Measurements from ENCODE around the gene ARHGAP44.

The ARHGAP44 gene, protein sequence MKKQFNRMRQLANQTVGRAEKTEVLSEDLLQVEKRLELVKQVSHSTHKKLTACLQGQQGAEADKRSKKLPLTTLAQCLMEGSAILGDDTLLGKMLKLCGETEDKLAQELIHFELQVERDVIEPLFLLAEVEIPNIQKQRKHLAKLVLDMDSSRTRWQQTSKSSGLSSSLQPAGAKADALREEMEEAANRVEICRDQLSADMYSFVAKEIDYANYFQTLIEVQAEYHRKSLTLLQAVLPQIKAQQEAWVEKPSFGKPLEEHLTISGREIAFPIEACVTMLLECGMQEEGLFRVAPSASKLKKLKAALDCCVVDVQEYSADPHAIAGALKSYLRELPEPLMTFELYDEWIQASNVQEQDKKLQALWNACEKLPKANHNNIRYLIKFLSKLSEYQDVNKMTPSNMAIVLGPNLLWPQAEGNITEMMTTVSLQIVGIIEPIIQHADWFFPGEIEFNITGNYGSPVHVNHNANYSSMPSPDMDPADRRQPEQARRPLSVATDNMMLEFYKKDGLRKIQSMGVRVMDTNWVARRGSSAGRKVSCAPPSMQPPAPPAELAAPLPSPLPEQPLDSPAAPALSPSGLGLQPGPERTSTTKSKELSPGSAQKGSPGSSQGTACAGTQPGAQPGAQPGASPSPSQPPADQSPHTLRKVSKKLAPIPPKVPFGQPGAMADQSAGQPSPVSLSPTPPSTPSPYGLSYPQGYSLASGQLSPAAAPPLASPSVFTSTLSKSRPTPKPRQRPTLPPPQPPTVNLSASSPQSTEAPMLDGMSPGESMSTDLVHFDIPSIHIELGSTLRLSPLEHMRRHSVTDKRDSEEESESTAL

DNA sequence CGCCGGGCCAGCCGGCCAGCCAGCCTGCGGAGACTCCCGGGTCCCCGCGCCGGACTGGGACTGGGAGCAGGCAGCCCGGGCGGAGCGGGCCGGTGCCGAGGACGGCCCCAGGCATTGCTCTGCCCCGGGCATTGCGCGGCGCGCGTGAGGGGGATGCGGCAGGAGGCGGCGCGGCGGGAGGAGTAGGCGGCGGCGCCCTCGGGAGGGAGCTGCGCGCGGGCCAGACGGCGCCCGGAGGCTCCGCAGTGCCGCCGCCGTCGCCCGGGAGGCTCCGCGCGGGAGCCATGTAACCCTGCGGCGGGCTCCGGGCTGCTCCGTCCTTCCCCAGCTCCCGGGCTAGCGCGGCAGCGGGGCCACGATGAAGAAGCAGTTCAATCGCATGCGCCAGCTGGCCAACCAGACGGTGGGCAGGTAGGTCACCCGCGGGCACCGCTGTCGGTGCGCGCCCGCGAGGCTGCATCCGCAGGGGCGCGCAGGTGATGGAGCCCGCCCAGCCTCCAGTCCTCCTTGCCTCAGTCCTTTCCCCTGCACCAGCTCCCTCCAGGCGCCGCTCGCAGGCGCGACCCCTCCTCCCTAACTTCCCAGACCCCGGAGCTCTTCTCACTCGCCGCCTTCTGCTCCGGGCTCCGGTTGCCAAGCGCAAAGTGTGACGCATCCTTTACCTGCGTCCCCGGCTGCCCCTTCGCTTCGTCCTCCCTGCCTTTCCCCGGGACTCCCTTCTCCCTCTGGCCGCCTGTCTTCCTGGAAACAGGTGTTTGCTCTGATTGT, at the start of gene ARHGAP44:
Gene ARHGAP44 (plus strand): TSS at position 18 of the 768 bp plus-strand sequence. CDS start 341 bp downstream, at position 359.
- DNase-seq (ENCODE audit: low read depth) = no peak

DNA sequence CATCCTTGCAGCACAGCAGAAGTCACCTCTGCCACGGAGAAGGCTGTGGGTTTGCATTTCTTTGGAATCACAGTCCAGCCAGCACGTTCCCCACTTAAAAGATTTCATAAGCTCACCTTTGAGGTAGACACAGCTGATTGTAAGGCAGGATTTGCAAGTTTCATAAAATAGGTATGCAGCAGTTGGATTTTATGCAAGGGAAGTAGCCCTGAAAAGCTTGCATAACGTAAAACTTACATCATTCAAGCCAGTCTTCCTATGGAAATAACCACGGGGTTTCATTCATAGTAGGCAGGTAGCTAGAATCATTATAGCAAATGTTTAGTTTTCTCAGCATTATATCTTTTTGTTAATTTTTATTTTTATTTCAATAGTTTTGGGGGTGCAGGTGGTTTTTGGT, 49.8 kb upstream of the ARHGAP44 start:
- DNase-seq (ENCODE audit: low read depth) = no peak

DNA sequence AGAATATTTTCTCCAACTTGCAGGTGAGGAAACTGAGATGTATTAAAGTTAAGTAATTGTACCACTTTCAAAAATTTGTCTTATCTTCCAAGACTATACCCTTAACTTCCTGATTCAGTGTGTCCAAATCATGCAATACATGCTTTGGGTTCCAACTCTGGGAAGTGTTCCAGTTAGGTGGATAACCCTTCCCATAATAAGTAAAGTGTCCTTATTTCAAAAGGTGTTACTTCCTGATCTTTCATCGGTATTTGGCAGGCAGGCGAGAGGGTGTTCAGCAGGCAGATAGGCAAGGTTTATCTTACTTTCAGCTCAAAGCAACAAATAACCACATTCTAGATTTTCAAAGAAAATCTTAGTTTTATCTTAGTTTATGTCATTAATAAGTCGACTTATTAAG, 46.3 kb upstream of the ARHGAP44 start:
- DNase-seq (ENCODE audit: low read depth) = no peak

DNA sequence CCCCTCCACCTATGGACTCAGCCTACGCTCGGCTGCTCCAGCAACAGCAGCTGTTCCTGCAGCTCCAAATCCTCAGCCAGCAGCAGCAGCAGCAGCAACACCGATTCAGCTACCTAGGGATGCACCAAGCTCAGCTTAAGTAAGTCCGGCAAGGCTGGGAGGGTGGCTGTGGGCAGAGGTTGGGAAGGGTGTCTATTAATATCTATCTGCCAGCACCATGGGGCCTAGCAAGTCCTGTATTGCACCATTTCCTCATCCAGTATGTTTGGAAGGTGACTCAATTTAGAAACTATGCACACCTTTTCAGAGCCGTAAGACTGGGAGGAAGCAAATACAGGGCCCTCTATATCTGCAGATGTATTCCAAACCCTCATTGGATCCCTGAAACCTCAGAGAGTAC, 45.0 kb upstream of the ARHGAP44 start:
- no peak for DNase-seq (ENCODE audit: low read depth)

DNA sequence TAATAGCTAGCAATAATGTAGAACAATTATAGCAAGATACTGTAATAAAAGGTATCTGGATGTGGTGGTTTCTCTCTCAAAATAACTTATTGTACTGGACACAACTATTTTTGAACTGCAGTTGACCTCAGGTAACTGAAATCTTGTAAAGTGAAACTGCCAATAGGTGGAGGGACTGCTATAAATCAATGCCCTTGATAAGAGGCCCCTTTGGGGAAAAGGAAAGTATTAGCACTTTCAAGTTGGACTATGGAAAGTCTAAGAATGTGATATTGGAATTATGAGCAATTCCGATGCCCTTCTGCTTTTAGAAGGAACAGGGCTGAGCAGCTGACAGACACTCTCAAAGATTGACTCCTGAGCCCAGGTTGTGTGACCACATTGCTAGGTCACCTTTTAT, 44.5 kb upstream of the ARHGAP44 start:
- no peak for DNase-seq (ENCODE audit: low read depth)

DNA sequence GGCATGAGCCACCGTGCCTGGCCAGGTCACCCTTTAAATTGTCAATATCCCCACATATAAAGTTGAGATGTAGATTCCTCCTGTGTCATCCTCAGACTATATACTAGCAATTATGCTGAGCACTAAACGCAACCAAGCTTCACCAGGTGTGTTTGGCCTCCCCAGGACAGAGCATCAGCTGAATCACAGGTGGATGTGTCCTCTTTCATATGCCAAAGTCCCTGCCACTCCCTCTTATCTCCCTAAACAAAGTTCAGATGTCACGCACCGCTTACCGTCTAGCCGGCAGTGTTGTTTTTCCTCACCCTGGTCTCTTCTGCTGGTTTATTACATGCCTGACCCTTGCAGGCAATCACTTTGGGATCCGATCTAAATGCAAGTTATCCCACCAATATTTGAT, 43.8 kb upstream of the ARHGAP44 start:
- no peak for DNase-seq (ENCODE audit: low read depth)

DNA sequence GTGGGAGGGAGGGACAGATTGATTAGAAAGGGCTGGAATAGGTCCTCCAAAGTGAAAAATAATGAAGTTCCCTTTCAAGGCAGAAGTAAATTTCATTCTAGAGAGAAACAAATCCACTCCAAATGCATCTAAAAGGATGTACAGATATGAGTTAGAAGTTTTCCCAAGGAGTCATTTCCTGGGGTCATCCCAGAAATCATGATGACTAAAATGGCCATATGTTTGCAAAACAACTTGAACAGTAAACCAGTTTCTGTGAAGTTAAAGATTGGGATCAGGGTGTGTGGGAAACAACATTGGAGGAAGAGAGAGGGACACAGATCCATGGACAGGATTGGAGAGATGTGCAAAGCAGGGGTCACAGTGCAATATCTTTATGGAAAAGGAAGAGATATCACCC, 32.5 kb upstream of the ARHGAP44 start:
- DNase-seq (ENCODE audit: low read depth) = no peak

DNA sequence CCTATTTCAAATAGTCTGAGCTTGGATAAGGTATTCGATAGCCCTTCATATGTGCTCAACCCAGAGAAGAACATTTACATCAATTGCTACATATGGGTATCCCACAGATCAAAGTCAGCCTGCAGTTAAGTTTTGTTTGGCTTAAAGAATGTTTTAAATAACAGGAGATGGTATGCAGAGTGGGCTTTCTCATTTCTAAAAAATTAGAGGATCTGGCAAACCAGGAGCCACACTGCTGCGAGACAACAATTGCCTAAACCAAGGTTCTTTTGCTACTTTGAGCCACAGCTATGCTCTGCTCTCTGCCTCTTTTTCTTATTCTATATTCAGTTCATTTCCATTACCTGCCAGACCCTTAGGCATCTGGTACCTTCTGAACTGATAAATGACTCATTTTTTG, 30.2 kb upstream of the ARHGAP44 start:
- no peak for DNase-seq (ENCODE audit: low read depth)

DNA sequence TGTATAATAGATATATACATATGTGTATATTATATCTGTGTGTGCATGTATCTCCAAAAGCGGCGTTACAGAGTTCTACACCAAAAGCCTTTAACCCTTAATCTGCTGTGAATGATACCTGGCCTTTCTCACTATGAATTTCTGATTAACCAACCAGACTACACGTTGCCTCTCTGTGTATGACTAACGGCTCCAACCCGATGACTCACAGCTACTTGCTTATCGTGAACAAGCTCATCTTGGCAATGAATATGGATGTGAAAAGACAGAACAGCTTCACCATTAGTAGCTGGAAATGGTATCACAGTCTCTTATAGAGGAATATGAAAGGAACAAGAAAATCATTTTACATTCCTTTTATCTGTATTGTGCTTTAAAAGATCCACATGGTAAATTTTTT, 23.8 kb upstream of the ARHGAP44 start:
- no peak for DNase-seq (ENCODE audit: low read depth)

DNA sequence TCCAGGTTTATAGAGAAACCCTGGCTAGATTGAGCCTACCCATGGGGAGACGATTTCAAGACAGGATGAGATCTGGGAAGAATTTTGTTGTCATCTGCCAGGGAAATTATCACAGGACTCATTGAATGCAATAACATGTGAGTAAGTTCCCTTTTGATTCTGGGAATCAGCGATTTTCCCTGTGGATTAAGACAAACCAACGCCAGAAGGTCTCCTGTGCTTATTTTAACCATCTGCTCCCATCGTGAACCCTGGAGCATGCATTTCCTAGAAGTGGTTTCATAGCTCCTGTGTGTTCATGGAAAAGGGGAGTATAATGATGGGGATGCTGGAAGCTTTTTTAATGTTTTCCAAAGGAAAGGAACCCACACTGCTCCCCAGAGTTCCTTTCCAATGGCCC, 21.0 kb upstream of the ARHGAP44 start:
- DNase-seq (ENCODE audit: low read depth) = no peak

DNA sequence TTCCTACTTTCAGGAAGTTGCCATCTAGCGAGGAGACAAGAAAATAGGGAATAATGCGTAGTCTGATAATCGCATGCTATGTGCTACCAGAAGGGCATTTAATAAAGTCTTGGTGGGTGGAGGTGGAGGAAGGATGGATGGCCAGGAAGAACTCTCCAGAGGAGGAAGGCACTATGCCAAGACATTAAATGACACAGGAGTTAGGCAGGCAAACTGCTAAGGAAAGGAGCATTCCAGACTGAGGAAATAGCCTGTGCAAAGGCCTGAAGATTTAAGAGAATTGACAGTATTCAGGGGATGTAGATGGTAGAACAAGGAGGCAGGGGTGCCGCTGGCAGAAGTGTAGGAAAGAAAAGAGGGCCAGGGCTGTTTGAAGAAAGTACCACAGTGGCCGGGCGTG, 19.3 kb upstream of the ARHGAP44 start:
- DNase-seq (ENCODE audit: low read depth) = no peak

DNA sequence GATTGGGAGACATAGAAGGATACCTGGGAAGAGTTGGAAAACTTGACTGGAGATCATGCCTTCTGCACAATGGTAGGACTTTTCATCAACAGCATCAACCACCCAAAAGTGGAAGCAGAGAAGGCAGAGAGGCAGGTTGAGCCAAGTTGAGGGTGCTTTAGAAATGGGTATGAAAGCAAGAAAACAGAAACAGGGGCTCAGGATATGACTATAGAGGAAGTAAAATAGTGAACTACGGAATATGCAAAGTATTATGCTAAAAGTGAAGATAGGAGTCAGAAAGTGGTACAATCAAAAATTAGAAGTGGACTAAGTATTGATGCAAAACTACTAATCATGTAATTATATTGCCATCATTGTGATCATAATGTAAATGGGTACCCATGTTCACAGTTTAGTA, 16.1 kb upstream of the ARHGAP44 start:
- DNase-seq (ENCODE audit: low read depth) = no peak

DNA sequence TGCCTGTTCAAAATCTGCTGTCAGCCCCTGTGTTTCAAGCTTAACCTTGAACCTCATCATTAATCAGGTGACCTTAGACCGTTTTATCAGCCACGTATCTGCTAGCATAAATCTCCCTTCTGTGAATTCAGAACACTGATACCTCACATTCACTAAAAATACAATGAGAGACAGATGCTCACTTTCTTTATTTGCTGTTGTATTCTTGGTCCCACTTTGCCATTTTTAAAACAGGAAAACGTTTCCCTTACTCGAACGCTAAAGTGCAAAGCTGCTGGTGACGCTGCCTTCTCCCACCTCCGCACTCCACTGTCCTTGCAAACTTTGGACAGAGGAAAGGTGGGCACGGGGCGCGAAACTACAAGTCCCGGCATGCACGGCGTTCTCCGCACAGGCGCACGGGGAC, 220 bp upstream of the ARHGAP44 start:
- DNase-seq (ENCODE audit: low read depth) = no peak

DNA sequence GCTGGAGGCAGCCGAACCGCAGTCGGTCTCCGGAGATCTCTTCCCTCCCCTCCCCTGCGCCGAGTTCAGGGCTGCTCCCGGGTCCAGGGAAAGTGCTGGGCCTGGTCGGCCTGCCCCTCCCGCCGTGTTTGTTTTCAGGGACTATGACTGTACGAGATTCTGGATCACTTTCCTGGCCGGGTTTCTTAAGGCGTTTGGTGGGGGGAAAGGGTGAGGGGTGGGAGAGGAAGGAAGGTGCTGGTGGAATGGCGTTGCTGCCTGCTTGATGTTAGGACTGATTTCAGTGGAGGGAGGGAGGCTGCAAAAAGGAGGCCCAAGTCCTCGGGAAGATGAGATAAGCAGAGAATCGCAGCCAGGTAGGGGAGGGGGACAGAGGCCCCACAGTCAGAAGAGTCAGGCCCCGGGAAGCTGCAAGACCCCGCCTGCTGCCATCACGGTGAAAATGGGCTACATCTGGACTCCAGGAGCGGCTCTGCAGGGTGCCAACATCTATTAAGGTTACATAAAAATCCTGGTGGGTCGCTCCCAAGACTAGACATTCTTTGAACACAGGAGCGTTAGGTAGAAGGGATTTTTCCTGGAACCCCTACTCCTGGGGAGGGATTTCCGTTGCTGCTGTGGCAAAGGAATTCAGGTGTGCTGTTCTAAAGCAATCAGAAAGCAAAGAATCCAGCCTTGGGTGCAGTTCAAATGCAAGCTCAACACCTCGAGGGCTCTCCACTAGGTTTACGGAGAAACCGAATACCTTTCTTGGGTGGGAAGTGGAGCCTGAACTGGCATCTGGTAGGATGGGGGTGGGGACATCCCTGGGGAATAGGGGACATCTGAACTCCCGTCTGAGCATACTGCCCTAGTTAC, 1.2 kb downstream of the ARHGAP44 start:
- no peak for DNase-seq (ENCODE audit: low read depth)

DNA sequence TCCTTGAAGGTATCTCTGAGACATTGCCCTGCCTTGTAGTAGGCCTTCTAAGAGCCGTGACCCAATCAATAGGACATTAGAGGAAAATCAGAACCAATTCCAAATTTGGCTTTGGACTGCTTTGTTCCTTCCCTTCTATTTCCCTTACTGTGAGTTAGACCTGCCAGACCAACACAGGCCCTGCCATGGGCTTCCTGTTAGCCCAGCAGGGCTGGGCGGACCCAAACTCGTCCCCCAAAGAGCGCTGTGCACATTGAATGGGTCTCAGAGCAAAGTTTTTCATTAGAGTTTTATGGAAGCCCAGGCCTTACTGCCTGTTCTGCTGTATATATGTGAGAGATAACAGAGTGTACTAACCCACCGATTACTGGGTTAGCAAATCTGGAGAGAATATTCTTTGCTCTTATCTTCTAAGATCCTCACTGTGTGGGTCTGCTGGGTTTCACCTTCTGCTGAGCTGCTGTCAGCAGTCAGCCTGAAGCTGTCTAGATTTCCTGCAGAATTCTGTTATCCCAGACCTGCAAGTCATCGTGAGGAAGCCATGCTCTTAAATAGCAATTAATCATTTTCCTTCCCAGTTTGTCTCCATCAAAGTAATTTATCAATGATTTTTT, 5.7 kb downstream of the ARHGAP44 start:
- DNase-seq (ENCODE audit: low read depth) = no peak

DNA sequence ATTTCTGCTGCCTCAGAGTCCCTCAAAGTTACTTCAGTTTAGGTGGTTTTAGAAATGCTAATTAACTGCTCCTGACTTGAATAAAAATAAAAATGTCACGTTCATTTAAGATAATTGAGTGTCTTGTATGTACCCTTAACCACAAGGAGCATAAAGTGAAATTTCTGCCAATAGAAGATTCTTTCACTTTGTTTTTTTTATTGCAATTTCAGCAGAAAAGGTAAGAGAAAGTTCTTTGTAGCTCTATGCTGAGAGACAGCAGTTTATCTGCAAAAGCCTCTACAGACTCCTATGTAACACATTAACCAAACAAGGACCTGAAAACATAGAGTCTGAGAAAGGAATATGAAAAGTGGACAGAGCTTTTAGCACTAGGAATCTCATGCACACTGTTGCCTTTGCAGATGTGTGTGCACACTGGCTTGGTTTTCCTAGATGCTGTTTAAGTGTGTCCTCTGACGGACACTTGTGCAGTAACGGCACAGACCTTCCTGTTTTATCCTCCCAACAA, 11.6 kb downstream of the ARHGAP44 start:
- no peak for DNase-seq (ENCODE audit: low read depth)

DNA sequence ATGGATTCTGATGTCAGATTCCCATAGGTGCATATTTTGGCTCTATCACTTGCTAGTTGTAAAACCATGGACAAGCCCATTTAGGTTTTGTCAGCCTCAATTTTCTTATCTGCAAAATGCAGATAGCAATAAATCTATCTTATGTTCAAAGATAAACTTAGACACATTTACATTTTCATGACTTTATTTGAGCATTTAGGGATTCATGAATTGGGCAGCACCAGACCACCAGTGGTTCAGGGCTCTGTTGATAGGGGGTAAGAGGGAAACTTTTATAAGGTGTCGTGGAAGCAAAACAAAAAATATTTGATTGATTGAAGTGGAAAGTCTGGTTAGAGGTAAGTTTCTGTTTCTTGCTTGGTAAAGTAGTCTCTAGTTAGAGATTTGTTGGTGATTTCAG, 17.3 kb downstream of the ARHGAP44 start:
- DNase-seq (ENCODE audit: low read depth) = no peak

DNA sequence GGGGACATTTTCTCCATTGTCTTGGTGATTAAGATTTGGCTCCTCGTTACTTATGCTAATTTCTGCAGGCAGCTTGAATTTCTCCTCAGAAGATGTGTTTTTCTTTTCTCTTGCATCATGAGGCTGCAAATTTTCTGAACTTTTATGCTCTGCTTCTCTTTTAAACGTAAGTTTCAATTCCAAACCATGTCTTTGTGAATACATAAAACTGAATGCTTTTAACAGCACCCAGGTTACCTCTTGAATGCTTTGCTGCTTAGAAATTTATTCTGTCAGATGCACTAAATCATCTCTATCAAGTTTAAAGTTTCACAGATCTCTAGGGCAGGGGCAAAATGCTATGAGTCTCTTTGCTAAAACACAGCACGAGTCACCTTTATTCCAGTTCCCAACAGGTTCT, 19.4 kb downstream of the ARHGAP44 start:
- no peak for DNase-seq (ENCODE audit: low read depth)

DNA sequence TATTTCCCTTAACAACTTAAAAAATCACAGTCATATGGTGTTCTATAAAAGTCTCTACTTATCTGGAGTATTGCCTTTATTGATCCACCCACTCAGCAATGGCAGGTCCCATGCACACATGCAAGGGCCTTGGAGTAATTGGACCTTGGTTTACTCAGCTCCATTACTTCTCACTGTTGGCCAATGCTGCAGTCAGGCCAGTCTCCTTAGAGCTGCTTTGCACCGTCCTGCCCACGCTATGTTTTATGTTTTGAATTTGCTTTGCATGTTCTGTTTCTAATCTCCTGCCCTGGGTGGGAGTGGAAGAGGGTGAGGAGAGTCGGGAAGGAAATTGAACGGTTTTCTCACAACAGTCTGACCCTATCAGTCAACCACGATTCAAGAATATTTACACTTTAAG, 23.6 kb downstream of the ARHGAP44 start:
- no peak for DNase-seq (ENCODE audit: low read depth)

DNA sequence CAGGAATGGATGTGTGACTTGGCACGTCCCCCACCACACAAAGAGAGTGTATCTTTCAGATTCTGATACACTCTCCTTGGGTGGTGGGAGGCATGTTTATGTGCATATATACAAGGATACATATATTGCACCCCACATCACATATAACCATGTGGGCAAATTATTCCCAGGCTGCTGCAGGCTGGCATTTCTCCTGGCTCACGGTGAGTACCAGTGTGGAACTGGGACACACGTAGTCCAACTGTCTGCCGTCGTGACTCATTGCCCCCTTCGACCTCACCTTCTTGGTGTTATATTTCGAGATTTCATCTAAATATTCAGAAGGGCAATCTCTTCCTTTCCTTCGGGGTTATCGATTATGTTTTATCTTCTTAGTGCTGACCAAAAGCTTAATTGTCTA, 24.4 kb downstream of the ARHGAP44 start:
- no peak for DNase-seq (ENCODE audit: low read depth)

DNA sequence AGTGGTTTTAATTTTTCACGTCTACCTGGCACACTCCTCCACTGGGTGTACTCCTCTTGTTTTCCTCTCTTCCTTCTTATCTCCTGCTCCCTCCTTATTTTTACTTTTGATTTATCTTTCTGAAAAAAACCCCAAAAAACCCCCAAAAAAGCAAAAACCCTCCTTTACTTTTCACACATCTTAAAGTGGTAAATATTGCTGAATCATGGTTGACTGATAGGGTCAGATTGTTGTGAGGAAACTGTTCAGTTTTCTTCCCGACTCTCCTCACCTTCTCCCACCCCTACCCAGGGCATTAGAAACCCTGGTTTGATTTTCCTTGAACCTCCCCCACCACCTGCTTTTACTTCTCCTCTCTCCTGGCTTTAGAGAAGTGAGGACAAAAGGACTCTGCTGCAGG, 25.4 kb downstream of the ARHGAP44 start:
- no peak for DNase-seq (ENCODE audit: low read depth)

All from T-helper 22 cell (primary cell).